Body of pancreas (tissue), 4 donors: ENCODE measurements around the gene STAT1. TPM values are rescaled to one million over a fixed set of nuclear protein-coding genes. Genes with fewer than 3 reads are reported as not detected.
A peak's percentile ranks its signal among the peaks of the same experiment; 100 is the strongest.

Source experiments
- ATAC-seq: fragments of 150-250 bp; one replicate; pipeline ENCODE4 v1.9.1; 2016
- DNase-seq, 4 donors: peaks; one replicate each; pipeline ENCODE4 v3.0.0-alpha.2; 2019
- H3K27ac ChIP-seq, 4 donors: fragments of 200-600 bp; sonication (generic); 1 replicate in 3 of 4; 2 replicates in 1 of 4; pipeline versions ENCODE4 v1.5.1 to v1.6.1; 2016 to 2019; ENCODE audit warnings: mild to moderate bottlenecking in 1 of 4, mixed read lengths in 1 of 4, moderate library complexity in 1 of 4
- H3K27me3 ChIP-seq, 2 donors: fragments of 200-600 bp; sonication (generic); one replicate each; pipeline ENCODE4 v1.6.0; 2016; ENCODE audit warnings: mild to moderate bottlenecking in 1 of 2
- H3K36me3 ChIP-seq, 2 donors: fragments of 200-600 bp; sonication (generic); replicated peaks in 1 of 2; 2 replicates each; pipeline ENCODE4 v1.5.1; 2016; ENCODE audit warnings: low read depth in 2 of 2; ENCODE audit not compliant: insufficient read depth in 1 of 2
- H3K4me1 ChIP-seq: fragments of 200-600 bp; sonication (generic); one replicate; pipeline ENCODE4 v1.6.0; 2016
- H3K4me3 ChIP-seq, 2 donors: fragments of 200-600 bp; sonication (generic); 1 replicate in 1 of 2; 2 replicates in 1 of 2; pipeline ENCODE4 v1.5.1; 2016 to 2019
- H3K9me3 ChIP-seq, 3 donors: fragments of 200-600 bp; sonication (generic); 1 replicate in 2 of 3; 2 replicates in 1 of 3; pipeline ENCODE4 v1.5.1; 2016
- POLR2A ChIP-seq, 3 donors: fragments of 450-650 bp; IDR thresholded peaks; one replicate each; pipeline ENCODE4 v1.6.1; 2016; ENCODE audit warnings: antibody characterized with exemption in 3 of 3, mild to moderate bottlenecking in 2 of 3
- WGBS, 2 donors: methylation state at CpG; one replicate each; pipeline ENCODE4 v1.1.5; 2017; 5-methylcytosine and 5-hydroxymethylcytosine counted together
- intact Hi-C: fragments of 100-400 bp; cut with DNase I; formaldehyde crosslinking; loops from one replicate; pipeline ENCODE4 v1.15.1; 2023
- total RNA-seq, 2 donors: library from RNA; depleted of rRNA; stranded (reverse); fragments of >200 nt; gene quantifications; one replicate each; pipeline ENCODE4 v1.1.0, GENCODE V29; 2016
- TF ChIP-seq, protein P1 (sequence below), 7 experiments: fragments of 450-650 bp in 4 of 7; fragments of 200-600 bp in 3 of 7; sonication (generic) in 3 of 7; IDR thresholded peaks; one replicate each; pipeline ENCODE4 v1.5.1; 2016 to 2019; ENCODE audit warnings: antibody characterized with exemption in 7 of 7

Gene STAT1
- total RNA-seq, 2 donors from 2014 or later = 30.1 to 56.4 TPM

DNA sequence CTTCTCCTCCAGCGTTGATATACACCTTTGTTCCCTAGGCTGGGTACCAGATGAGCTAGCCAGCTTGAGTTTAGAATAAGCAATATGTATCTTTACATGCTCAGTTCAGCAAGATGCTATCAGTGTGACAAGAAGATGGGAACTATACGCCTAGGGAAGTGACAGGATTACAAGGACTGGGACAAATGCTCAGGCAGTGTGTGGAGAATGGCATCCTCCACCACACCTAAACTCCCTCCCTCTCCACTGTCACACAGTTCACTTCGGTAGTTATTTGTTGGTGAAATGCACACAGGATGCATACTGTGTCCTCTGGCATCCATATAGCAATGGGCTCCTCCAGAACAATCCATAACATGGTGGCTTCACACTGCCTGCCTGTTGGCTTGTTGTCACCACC lies 7.7 kb downstream of the STAT1 start:
- H3K27me3 ChIP-seq = no peaks in the 10 kb centered on the region
- peaks cover 3 to 12% of the 10 kb centered on the region in 2 donors for H3K36me3 ChIP-seq
- 86 to 97% methylated on average over 3 of the region's 3 CpGs for WGBS, 2 donors
- TF ChIP-seq POLR2A (IDR thresholded peaks at IDR 0.05) = no peak
- TF ChIP-seq, protein P1, sequence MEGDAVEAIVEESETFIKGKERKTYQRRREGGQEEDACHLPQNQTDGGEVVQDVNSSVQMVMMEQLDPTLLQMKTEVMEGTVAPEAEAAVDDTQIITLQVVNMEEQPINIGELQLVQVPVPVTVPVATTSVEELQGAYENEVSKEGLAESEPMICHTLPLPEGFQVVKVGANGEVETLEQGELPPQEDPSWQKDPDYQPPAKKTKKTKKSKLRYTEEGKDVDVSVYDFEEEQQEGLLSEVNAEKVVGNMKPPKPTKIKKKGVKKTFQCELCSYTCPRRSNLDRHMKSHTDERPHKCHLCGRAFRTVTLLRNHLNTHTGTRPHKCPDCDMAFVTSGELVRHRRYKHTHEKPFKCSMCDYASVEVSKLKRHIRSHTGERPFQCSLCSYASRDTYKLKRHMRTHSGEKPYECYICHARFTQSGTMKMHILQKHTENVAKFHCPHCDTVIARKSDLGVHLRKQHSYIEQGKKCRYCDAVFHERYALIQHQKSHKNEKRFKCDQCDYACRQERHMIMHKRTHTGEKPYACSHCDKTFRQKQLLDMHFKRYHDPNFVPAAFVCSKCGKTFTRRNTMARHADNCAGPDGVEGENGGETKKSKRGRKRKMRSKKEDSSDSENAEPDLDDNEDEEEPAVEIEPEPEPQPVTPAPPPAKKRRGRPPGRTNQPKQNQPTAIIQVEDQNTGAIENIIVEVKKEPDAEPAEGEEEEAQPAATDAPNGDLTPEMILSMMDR (IDR thresholded peaks at IDR 0.05) = no peak
- no peak for ATAC-seq
- H3K9me3 ChIP-seq = no peaks in the 10 kb centered on the region
- no peak overlapping the region for H3K4me3 ChIP-seq
- DNase-seq = no peak
- intact Hi-C loops = no loop called here
- peaks cover 10% of the 10 kb centered on the region for H3K4me1 ChIP-seq
- no peak overlapping the region for H3K27ac ChIP-seq

DNA sequence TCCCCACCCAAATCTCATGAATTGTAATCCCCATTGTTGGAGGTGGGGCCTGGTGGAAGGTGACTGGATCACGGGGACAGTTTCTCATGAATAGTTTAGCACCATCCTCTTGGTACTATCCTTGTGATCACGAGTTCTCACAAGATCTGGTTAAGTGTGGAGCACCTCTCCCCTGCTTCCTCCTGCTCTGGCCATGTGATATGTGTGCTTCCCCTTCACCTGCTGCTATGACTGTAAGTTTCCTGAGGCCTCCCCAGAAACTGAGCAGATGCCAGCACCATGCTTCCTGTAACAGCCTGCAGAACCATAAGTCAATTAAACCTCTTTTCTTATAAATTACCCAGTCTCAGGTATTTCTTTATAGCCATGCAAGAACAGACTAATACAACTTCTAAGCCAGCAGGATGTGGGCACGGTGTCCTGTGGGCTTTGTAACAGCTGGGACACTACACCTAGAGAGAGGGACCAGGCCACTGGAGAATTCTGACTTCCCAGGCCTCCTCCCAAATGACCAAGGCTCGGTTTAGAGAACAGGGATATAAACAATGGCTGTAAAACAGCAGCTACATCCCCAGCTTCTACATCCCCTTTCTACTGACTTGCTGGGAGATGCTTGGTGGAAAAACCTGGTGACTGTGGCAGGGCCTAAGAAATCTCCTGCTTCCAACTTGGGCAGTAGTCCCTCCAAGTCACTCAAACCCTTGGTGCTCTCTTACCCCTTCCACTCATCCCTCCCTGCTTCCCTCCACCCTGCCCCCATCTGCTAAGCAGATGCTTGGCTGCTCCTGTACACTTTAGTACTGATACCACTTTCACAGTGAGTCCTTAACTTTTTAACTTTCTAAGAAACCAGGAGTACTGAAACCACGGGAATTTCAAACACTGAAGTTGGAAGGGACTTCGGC lies 10.3 kb downstream of the STAT1 start:
- Histone ChIP-seq H3K27ac (no peak overlapping the region), H3K4me1 (peaks cover 8% of the 10 kb centered on the region), H3K4me3 (no peak overlapping the region), H3K27me3 (no peaks in the 10 kb centered on the region), H3K9me3 (no peaks in the 10 kb centered on the region), H3K36me3 (peaks cover 3 to 18% of the 10 kb centered on the region in 2 donors)
- intact Hi-C loops = no loop called here
- TF ChIP-seq, protein P1 (IDR thresholded peaks at IDR 0.05) = no peak
- no peak for TF ChIP-seq POLR2A (IDR thresholded peaks at IDR 0.05)
- WGBS, 2 donors = 96 to 99% methylated on average over 6 of the region's 6 CpGs
- ATAC-seq (no peak), DNase-seq (no peak)

DNA sequence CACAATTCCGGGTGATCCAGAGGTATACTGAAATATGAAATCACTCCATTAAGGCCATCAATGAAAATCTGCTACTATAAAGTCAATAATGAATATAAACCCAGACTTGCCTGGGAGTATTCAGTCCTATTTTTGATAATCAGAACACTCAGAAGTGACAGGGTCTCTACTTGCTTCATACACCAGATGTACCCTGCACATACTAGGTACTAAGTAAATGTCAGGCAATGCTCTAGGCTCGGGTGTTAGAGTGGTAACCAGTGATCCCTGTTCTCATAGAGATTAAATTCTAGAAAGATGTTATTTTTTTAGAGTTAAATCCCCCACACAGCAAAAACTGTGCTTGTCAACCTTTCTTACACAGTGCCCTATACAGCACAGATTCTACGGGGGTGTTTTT lies 12.3 kb downstream of the STAT1 start:
- H3K9me3 ChIP-seq = no peaks in the 10 kb centered on the region
- intact Hi-C loops = no loop called here
- H3K36me3 ChIP-seq = peaks cover 3 to 25% of the 10 kb centered on the region in 2 donors
- no peak overlapping the region for H3K4me3 ChIP-seq
- TF ChIP-seq, protein P1 (IDR thresholded peaks at IDR 0.05) = no peak
- TF ChIP-seq POLR2A (IDR thresholded peaks at IDR 0.05) = no peak
- H3K27ac ChIP-seq = peak overlapping the region in 2 of 4 donors; percentile 13
- 63 to 70% methylated on average over 3 of the region's 3 CpGs for WGBS, 2 donors
- no peaks in the 10 kb centered on the region for H3K27me3 ChIP-seq
- no peak for DNase-seq
- ATAC-seq = no peak
- H3K4me1 ChIP-seq = peaks cover 8% of the 10 kb centered on the region

DNA sequence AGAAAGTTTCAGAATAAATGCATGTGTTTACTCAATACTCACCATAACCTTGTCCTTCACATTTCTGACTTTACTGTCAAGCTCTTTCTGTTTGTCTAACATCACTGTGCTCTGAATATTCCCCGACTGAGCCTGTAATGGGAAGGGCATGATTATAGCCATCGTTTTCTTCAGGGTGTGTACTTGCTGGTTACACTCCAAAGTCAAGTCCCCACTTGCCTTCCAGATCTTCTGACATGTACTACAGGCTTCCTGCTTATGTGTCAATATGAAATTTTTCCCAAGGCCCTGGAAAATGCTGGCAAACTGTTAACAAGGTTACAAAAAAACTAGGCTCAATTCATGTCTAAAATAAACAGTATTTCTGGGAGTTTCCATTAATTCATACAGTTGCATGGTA lies 12.9 kb downstream of the STAT1 start:
- Histone ChIP-seq H3K27ac (no peak overlapping the region), H3K9me3 (no peaks in the 10 kb centered on the region), H3K27me3 (no peaks in the 10 kb centered on the region), H3K4me3 (no peak overlapping the region), H3K4me1 (peaks cover 8% of the 10 kb centered on the region), H3K36me3 (peaks cover 3 to 23% of the 10 kb centered on the region in 2 donors)
- intact Hi-C loops = no loop called here
- ATAC-seq = no peak
- WGBS, 2 donors = 20 to 27% methylated on average over 2 of the region's 2 CpGs
- no peak for TF ChIP-seq POLR2A (IDR thresholded peaks at IDR 0.05)
- TF ChIP-seq, protein P1 (IDR thresholded peaks at IDR 0.05) = no peak
- no peak for DNase-seq
